HG03108 (cell line): ENCODE measurements around the gene PIH1D1.
"Not testable (repeated sequence)": the region's sequence is repeated elsewhere in the genome, so short reads cannot be mapped to it uniquely, and the experiment has no call there.

Experiments used
- ATAC-seq: cut with Tn5 transposase; IDR thresholded peaks from one replicate; pipeline ENCODE4 v1.9.1; 2021; ENCODE audit warnings: moderate library complexity; ENCODE audit not compliant: unreplicated experiment

Gene PIH1D1

DNA sequence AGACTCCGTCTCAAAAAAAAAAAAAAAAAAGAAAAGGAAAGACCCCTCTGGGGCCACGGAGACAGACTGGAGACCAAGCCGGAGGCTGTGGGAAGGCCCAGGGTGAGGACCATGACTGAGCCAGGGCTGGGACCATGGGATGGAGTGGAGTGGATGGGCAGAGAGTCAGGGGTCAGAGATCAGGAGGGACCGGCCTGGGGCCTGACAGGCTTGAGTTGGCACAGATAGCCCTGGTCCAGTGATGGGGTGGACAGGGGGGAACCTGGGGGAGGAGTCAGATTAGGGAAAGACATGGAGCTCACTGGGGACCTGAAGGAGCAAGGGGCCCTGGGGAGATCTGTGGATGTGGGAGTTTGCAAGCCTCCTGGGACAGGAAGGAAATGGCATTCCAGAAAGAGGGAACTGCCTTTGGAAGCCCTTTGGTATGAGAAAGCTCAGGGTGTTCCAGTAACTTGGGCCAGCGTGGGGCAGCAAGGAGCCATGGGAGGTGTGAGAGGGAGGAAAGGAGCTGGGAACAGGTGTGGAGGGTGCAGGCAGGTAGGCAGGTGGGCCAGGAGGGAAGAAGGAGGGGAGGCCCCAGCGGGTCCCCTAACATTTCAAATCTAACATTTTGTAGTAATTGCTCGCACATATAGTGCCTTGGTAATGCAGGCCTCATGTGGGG, 29.5 kb upstream of the PIH1D1 start:
- ATAC-seq = no peak

- ATAC-seq = no peak
These were observed 28.5 kb upstream of the PIH1D1 start for GRCh38 chr19:49479975-49480628.

DNA sequence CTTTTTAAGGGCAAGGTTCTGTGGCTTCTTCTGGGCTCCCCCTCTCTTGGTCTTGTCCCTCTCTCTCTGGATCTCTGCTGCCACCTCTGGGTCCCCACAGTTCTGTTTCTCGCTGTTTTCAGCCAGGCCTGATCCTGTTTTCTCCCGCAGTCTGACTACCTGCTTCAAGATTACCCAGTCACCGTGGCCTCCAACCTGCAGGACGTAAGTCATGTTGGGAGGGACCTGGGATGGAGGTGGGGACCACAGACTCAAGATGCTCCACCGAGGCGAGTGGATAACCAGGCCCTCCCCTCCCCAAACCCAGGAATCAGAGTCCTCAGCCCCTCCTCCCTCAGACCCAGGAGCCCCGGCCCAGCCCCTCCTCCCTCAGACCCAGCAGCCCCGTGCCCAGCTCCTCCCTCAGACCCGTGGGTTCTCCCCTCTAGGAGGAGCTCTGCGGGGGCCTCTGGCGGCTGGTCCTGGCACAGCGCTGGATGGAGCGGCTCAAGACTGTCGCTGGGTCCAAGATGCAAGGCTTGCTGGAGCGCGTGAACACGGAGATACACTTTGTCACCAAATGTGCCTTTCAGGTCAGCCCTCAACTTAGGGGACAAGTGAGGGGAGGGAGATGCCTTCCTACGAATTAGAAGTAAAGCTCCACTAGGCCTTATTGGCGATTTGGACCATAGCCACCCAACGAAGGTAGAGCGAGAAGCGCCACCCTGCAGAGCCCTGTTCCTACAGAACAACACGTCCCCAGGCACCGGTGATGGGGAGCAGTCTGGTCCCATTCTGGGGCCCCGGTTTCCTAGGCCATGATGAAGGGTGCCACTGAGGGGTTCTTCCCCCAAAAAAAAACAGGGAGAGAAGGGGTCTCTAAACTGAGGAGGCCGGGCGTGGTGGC, 24.6 kb upstream of the PIH1D1 start:
- ATAC-seq = no peak

DNA sequence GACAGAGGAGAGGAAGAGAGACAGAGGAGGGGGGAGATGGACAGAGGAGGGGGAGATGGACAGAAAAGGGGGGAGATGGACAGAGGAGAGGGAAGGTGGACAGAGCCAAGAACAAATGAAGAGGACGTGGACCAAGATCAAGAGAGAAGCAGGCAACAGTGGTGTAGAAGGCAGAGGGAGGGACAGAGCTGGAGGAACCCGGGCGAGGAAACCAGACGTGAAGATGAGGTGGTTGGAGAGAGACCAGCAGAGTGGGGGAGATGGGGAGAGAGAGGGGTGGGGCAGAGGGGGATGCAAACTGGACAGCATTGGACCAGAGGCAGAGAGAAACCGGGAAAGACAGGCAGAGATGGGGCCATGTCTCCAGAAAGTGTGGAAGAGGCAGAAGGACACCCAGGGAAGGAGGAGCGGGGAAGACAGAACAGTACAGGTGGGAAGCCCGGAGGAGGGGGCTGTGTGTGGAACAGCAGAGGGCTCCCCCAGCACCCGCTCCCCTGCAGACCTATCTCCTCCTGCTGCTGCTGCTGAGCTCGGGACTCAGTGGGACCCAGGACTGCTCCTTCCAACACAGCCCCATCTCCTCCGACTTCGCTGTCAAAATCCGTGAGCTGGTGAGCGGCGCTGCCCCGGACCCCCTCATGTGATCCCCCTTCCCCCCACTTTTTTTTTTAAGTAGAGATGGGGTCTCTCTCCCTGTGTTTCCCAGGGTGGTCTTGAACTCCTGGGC, 23.7 kb upstream of the PIH1D1 start:
- ATAC-seq = no peak

GRCh38 chr19:49474542-49474924, 22.9 kb upstream of the PIH1D1 start:
- ATAC-seq = no peak

DNA sequence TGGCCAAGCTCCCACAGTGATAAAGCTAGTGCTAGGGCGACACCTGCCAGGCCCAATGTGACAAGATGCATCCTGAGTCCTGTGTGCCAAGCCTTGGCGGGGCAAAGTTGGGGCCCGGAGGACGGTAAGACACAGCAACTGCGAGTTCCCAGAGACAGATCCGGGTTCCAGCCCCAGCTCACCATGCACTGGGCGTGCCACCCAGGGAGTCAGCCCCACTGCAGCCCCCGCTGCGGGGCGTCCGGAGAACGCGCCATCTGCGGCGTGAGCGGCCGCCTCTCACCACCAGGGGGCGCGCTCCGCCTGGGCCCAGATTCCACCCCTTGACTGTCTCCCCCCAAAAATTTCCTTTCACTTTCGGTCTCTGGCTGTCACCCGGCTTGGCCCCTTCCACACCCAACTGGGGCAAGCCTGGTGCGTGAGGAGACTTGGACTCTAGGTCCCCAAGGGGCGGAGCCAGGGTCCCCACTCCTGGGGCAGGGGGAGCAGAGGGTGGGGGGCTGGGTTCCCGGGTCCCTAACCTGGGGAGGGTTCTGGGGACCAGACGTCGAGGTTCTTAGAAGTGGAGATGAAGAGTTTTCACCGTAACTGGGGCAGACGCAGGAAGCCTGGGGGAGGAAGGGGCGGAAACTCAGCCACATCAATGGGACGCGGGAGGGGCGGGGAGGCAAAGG, 22.4 kb upstream of the PIH1D1 start, which contains the start of gene FLT3LG:
Gene FLT3LG (plus strand): TSS at position 348 of the 674 bp plus-strand sequence. CDS start 425 bp downstream, outside the sequence.
- ATAC-seq = peak; percentile 50

GRCh38 chr19:49473501-49473867, 21.9 kb upstream of the PIH1D1 start:
- not testable (repeated sequence) for ATAC-seq

DNA sequence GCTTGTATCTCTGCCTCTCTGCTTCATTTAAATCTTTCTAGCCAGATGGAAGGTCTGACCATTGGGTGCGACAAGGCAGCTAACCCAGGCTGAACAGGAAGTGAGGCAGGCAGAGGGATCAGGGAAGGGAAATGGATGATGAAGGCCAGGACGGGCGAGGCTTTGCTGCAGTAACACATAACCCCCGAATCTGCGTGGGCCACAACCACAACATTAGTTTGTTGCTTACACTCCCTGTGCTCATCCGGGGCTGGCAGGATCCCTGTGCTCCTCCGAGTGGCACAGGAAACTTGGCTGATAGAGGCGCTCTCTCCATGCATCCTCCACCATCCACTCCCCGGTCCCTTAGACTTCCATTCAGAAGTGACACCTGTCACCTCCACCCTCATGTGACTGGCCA, 21.3 kb upstream of the PIH1D1 start:
- no peak for ATAC-seq

DNA sequence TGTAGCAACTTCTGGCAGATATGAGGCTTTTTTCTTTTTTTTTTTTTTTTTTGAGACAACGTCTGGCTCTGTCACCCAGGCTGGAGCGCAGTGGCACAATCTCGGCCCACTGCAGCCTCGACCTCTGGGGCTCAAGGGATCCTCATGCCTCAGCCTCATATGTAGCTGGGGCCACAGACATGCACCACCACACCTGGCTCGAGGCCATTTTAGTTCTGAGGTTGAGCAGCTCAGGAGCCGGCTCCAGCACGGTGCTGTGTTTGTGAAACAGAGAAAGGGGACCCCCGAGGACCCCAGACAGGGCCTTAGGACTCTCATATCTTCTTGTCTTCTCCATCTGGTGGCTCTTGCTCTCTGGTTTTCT, 19.0 kb upstream of the PIH1D1 start:
- no peak for ATAC-seq

DNA sequence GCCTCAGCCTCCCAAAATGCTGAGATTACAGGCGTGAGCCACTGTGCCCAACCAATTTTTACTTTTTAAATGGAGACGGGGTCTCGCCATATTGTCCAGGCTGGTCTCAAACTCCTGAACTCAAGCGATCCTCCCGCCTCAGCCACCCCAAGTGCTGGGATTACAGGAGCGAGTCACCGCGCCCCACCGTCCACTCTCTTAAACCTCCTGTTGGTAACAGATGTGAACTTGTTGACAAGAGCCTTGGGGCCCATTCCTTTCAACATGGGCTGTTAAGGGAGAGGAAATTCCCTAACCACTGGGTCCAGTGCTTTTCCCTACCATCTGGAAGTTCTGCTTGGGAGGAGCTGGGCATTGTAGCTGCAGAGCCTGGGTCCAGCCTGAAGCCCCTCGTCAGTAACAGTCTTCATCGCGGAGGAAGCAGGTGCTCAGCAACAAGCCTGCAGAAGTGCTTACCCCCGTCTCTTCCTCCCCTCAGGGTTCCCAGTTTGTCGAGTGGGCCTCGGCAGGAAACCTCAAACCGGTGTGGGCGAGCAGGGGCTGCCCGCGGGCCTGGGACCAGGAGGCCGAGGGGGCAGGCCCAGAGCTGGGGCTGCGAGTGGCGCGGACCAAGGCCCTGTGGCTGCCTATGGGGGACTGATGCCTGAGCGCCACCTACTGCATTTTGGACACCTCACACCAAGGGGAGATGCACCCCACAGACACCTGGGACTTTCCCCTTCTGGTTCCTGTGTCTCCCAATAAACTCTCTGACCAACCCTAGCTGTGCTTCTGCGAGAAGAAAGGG, 18.4 kb upstream of the PIH1D1 start:
- peak; percentile 43 for ATAC-seq

DNA sequence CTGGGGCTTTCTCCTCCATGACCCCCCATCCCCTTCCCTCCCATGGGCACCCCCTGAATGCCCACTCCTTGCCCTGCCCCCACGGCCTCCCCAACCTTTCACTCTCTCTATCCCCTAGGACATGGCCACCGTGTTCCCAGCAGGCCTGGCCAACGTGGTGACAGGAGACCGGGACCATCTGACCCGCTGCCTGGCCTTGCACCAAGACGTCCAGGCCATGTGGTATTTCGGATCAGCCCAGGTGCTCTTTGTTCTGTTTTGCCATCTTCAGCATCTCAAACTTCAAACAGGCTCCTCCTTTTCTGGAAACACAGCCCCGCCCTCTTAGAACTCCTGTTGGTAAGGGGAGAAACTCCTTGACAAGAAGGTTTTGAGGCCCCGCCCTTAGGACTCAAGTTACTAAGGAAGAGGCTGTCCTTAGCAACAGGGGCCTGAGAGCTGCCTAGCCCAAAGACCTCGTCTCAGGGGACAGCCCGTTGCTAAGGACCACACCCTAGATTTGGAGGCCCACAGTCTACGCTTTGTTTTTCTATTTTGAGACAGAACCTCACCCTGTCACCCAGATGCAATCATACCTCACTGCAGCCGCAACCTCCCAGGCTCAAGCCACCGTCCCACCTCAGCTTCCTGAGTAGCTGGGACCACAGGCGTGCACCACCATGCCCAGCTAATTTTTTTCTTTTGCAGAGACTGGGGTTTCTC, 17.3 kb upstream of the PIH1D1 start:
- peak; percentile 52 for ATAC-seq

- no peak for ATAC-seq
These were observed 16.6 kb upstream of the PIH1D1 start for GRCh38 chr19:49468199-49468598.

GRCh38 chr19:49465371-49465770, 13.8 kb upstream of the PIH1D1 start:
- ATAC-seq = no peak

DNA sequence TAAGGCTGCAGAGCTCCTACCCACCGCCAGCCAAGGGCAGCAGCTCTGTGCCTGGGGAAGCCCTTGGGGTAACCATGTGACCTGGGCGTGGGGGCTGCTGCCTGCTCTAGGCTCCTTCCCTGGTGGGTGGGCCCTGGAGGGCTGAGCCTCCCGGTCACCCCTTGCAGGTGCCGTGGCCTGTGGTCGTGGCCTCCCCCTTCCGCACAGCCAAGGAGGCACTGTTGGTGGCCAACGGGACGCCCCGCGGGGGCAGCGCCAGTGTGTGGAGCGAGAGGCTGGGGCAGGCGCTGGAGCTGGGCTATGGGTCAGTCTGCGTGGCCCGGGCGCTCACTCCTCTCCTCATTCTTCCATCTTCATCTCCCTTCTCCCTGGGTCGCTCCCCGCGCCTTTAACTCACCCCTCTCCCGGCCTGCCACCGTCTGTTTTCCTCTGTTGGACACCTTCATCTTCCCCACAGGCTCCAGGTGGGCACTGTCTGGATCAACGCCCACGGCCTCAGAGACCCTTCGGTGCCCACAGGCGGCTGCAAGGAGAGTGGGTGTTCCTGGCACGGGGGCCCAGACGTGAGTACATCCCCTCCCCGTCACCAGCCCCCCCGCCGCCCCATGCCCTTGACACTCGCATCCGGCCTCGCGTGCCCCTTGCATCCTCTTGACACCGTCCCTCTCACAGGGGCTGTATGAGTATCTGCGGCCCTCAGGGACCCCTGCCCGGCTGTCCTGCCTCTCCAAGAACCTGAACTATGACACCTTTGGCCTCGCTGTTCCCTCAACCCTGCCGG, 12.5 kb upstream of the PIH1D1 start:
- no peak for ATAC-seq

DNA sequence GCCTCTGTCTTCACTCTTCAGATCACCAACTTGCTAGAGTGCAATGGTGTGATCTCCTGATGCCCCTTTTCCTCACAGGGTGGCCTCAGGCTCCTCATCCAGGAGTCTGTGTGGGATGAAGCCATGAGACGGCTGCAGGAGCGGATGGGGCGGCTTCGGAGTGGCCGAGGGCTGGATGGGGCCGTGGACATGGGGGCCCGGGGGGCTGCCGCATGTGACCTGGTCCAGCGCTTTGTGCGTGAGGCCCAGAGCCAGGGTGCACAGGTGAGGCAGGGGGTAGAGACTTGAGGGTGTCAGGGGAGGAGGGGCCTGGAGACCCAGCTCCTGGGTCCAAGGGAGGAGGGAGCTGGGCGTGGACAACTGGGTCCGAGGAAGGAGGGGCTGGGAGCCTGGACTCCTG, 10.9 kb upstream of the PIH1D1 start:
- ATAC-seq = no peak

DNA sequence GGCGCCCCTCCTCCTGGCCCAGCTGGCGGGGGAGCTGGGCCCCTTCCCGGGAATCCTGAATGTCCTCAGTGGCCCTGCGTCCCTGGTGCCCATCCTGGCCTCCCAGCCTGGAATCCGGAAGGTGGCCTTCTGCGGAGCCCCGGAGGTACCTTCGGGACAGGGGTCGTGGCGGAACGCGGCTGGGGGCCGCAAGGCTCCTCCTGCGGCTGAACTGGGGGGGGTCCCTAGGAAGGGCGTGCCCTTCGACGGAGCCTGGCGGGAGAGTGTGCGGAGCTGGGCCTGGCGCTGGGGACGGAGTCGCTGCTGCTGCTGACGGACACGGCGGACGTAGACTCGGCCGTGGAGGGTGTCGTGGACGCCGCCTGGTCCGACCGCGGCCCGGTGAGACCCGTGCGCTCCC, 10.0 kb upstream of the PIH1D1 start:
- ATAC-seq = no peak

GRCh38 chr19:49461130-49461529, 9.5 kb upstream of the PIH1D1 start:
- not testable (repeated sequence) for ATAC-seq

DNA sequence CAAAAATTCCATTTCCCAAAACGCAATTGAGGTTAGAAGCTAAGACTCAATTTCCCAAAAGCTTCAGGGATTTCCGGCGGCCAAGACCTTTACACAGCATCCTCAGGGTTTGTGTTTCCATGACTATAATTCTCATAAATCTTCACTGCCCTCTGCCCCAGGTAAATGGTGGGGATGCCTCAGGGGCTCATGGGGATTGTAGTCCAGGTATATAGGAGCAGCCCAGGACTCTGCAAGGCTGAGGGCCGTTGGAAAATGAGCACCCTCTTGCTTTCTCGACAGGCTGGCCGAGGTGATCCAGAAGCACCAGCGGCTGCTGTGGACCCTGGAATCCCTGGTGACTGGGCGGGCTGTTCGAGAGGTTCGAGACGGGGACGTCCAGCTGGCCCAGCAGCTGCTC, 7.8 kb upstream of the PIH1D1 start:
- no peak for ATAC-seq

DNA sequence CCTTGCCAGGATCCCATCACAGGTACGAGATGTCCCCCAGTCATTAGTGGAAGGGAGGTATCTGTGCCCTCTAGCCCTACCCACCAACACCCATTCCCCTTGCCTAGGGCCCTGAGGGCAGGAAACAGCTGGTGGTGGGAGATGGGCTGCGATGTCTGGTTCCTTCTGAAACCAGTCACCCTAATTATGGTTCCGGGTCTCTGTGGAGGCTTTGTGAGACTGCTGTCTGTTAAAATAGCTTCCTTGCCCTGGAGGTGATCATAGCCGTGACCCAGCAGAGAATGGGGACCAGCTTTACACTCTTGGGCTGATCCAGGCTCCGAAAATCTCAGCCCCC, 6.9 kb upstream of the PIH1D1 start:
- no peak for ATAC-seq
